ENCODE measurements around the gene ARNT2.

DNA sequence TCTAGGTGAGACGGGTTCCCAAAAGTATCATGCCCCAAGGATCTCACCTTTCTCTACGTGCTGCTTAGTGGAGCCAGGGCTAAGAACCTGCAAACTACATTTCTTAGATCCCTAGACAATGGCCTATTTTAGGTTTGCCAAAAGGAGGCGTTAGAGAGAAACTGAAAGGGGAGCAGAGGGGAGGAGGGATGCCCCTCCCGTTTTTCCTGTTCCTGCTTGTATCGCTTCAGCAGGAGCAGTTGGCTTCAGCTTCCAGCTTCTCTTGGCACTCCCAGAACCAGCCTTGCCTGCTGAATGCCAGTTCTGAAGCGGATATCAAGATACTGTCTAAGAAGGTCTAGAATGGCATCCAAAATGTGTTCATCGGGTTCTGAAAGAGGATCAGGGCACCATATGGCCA, 232.5 kb downstream of the ARNT2 start:
- TF ChIP-seq EZH2 (IDR thresholded peaks at IDR 0.05; ENCODE audit: borderline replicate concordance) = no peak
- TF ChIP-seq, protein P1, sequence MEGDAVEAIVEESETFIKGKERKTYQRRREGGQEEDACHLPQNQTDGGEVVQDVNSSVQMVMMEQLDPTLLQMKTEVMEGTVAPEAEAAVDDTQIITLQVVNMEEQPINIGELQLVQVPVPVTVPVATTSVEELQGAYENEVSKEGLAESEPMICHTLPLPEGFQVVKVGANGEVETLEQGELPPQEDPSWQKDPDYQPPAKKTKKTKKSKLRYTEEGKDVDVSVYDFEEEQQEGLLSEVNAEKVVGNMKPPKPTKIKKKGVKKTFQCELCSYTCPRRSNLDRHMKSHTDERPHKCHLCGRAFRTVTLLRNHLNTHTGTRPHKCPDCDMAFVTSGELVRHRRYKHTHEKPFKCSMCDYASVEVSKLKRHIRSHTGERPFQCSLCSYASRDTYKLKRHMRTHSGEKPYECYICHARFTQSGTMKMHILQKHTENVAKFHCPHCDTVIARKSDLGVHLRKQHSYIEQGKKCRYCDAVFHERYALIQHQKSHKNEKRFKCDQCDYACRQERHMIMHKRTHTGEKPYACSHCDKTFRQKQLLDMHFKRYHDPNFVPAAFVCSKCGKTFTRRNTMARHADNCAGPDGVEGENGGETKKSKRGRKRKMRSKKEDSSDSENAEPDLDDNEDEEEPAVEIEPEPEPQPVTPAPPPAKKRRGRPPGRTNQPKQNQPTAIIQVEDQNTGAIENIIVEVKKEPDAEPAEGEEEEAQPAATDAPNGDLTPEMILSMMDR (IDR thresholded peaks at IDR 0.05; ENCODE audit: poor library complexity) = no peak

Data from hepatocyte (in vitro differentiated cells).